ENCODE data around the gene LTC4S. TPM values are rescaled to one million over a fixed set of nuclear protein-coding genes. Genes with fewer than 3 reads are reported as not detected.
A peak's percentile ranks its signal among the peaks of the same experiment; 100 is the strongest.

The LTC4S gene
- polyA plus RNA-seq, 1 donor from 2014 or later, result 5.9 TPM

GRCh38 chr5:179833056-179833708, 39.4 kb downstream of the LTC4S start:
- no peaks in the 10 kb centered on the region for H3K79me2 ChIP-seq (replicated peaks; ENCODE audit: insufficient read depth, low read length)
- H4K20me1 ChIP-seq (ENCODE audit: insufficient read depth), result no peaks in the 10 kb centered on the region
- no peaks in the 10 kb centered on the region for H3K9me3 ChIP-seq (ENCODE audit: low read length)
- no peak overlapping the region for H2AFZ ChIP-seq (ENCODE audit: low read depth, low read length)
- H3K4me2 ChIP-seq (ENCODE audit: low read length), result no peak overlapping the region
- peak; percentile 19 for TF ChIP-seq POLR2AphosphoS5 (IDR thresholded peaks at IDR 0.05)
- TF ChIP-seq SMC3 (conservative IDR thresholded peaks at IDR 0.05; ENCODE audit: poor library complexity), result no peak
- no peaks in the 10 kb centered on the region for H3K9me2 ChIP-seq (ENCODE audit: insufficient read depth, low read length)
- H3K36me3 ChIP-seq (ENCODE audit: insufficient read depth, low read length), result peaks cover 10% of the 10 kb centered on the region
- H3K27ac ChIP-seq (ENCODE audit: low read length), result no peak overlapping the region
- no peaks in the 10 kb centered on the region for H3F3A ChIP-seq (ENCODE audit: insufficient read depth, low read length, poor library complexity, severe bottlenecking)
- no peaks in the 10 kb centered on the region for H3K27me3 ChIP-seq (ENCODE audit: insufficient read depth, low read depth, low read length)
- no peak overlapping the region for H3K4me3 ChIP-seq (ENCODE audit: low read length)
- no peak overlapping the region for H3K9ac ChIP-seq (ENCODE audit: low read length)

DNA sequence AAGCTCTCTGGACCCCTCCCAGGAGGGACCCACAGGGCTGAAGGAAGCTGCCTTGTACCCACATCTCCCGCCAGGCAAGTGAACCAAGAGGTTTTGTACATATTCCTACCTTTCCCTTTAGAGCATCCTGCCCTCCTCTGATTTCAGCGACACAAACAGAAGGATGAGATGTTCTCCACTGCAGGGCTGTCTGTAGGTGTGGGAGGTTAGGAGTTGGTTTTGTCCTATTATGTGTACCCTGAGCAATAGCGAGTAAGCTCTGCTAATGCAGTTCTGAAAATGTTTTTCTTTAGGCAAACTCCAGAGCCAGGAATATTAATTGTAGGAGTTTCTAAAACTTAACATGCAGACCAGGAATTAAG, 39.9 kb downstream of the LTC4S start:
- no peaks in the 10 kb centered on the region for H4K20me1 ChIP-seq (ENCODE audit: insufficient read depth)

More for the DNA sequence above, 39.9 kb downstream of the LTC4S start:
- Histone ChIP-seq H3K4me3 (ENCODE audit: low read length) (no peak overlapping the region), H3K9me3 (ENCODE audit: low read length) (no peaks in the 10 kb centered on the region), H3K27ac (ENCODE audit: low read length) (no peak overlapping the region), H3K79me2 (replicated peaks; ENCODE audit: insufficient read depth, low read length) (no peaks in the 10 kb centered on the region), H3K4me2 (ENCODE audit: low read length) (no peak overlapping the region), H2AFZ (ENCODE audit: low read depth, low read length) (no peak overlapping the region), H3K27me3 (ENCODE audit: insufficient read depth, low read depth, low read length) (no peaks in the 10 kb centered on the region), H3F3A (ENCODE audit: insufficient read depth, low read length, poor library complexity, severe bottlenecking) (no peaks in the 10 kb centered on the region), H3K36me3 (ENCODE audit: insufficient read depth, low read length) (peaks cover 10% of the 10 kb centered on the region), H3K9me2 (ENCODE audit: insufficient read depth, low read length) (no peaks in the 10 kb centered on the region), H3K9ac (ENCODE audit: low read length) (no peak overlapping the region)
- TF ChIP-seq TAF1 (IDR thresholded peaks at IDR 0.05; ENCODE audit: low read depth), result no peak
- TF ChIP-seq EP300 (conservative IDR thresholded peaks at IDR 0.05; ENCODE audit: poor library complexity, severe bottlenecking), result no peak
- TF ChIP-seq POLR2AphosphoS5 (IDR thresholded peaks at IDR 0.05), result no peak
- TF ChIP-seq RAD21 (conservative IDR thresholded peaks at IDR 0.05), result no peak
- TF ChIP-seq, protein P1, sequence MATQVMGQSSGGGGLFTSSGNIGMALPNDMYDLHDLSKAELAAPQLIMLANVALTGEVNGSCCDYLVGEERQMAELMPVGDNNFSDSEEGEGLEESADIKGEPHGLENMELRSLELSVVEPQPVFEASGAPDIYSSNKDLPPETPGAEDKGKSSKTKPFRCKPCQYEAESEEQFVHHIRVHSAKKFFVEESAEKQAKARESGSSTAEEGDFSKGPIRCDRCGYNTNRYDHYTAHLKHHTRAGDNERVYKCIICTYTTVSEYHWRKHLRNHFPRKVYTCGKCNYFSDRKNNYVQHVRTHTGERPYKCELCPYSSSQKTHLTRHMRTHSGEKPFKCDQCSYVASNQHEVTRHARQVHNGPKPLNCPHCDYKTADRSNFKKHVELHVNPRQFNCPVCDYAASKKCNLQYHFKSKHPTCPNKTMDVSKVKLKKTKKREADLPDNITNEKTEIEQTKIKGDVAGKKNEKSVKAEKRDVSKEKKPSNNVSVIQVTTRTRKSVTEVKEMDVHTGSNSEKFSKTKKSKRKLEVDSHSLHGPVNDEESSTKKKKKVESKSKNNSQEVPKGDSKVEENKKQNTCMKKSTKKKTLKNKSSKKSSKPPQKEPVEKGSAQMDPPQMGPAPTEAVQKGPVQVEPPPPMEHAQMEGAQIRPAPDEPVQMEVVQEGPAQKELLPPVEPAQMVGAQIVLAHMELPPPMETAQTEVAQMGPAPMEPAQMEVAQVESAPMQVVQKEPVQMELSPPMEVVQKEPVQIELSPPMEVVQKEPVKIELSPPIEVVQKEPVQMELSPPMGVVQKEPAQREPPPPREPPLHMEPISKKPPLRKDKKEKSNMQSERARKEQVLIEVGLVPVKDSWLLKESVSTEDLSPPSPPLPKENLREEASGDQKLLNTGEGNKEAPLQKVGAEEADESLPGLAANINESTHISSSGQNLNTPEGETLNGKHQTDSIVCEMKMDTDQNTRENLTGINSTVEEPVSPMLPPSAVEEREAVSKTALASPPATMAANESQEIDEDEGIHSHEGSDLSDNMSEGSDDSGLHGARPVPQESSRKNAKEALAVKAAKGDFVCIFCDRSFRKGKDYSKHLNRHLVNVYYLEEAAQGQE (IDR thresholded peaks at IDR 0.05; ENCODE audit: borderline replicate concordance), result no peak
- no peak for TF ChIP-seq CTCF (IDR thresholded peaks at IDR 0.05; ENCODE audit: poor library complexity, severe bottlenecking)
- TF ChIP-seq MXI1 (conservative IDR thresholded peaks at IDR 0.05; ENCODE audit: poor library complexity, severe bottlenecking), result no peak
- TF ChIP-seq EZH2 (IDR thresholded peaks at IDR 0.05; ENCODE audit: borderline replicate concordance, insufficient read depth, low read length, poor library complexity, severe bottlenecking), result no peak
- no peak for TF ChIP-seq SMC3 (conservative IDR thresholded peaks at IDR 0.05; ENCODE audit: poor library complexity)

All from neural cell (in vitro differentiated cells).